ENCODE measurements around the gene PMM2.
A peak's percentile ranks its signal among the peaks of the same experiment; 100 is the strongest.
"Not testable (repeated sequence)": the region's sequence is repeated elsewhere in the genome, so short reads cannot be mapped to it uniquely, and the experiment has no call there.

Gene PMM2

DNA sequence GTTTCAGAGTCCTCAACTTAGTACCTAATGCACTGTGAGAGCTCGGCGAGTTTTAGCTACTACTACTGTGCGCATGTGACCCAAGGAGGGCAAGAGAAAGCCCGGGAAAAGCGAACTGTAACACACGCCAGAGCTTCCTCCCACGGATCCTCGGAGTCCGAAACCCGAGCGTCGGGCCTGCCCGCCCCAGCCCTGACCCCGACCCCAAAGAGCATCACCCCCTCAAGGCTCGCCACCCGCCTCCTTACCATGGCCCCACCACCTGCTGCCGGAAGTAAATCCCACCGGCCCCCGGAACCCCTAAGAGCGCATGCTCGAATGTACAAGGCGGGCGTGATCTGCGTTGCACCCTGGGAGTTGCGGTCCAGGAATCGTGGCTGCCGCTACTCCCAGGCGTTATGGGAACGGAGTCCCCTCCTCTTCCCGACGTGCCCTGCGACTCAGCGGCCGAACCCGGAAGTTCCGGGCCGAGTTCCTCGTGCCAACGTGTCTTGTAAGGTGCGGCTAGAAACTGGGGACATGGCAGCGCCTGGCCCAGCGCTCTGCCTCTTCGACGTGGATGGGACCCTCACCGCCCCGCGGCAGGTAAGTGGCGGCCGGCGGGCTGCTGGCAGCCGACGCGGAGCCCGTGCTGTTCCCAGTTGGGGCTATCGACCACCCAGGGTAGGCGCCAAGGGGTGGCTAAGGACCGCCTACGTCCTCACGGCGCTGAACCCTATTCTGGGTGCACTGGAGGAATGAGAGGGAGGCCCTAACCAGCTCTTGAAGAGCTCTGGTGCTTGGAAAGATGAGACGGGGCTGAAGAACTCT is at the start of gene PMM2, which contains the start of gene TMEM186:
Gene PMM2, plus strand, starts transcription at position 476 of the 810 bp plus-strand sequence. Its CDS starts 44 bp downstream, at position 520.
Gene TMEM186, minus strand, starts transcription at position 276 of the 810 bp plus-strand sequence. Its CDS starts 25 bp downstream, at position 251.
- ATAC-seq (ENCODE audit: insufficient read depth, low read depth): peak; percentile 72
- H3K9me3 ChIP-seq (ENCODE audit: insufficient read depth, low read length, severe bottlenecking): no peaks in the 10 kb centered on the region
- TF ChIP-seq CTCF (IDR thresholded peaks at IDR 0.05; ENCODE audit: borderline replicate concordance, extremely low read depth, low read length, poor library complexity, severe bottlenecking): no peak
- TF ChIP-seq EZH2 (IDR thresholded peaks at IDR 0.05; ENCODE audit: borderline replicate concordance, low read depth, low read length, severe bottlenecking): no peak
- H4K20me1 ChIP-seq (ENCODE audit: insufficient read depth, low read length): peaks cover 30% of the 10 kb centered on the region; the same call in 1 of the 2 replicates
- peaks cover 36% of the 10 kb centered on the region for H3K36me3 ChIP-seq (ENCODE audit: insufficient read depth, low read length)
- peaks cover 98% of the 10 kb centered on the region for H3K79me2 ChIP-seq (ENCODE audit: insufficient read depth, low read length)
- peak within 1 kb of the TSS; percentile 81 for H3K9ac ChIP-seq (ENCODE audit: low read depth, low read length)
- peak within 1 kb of the TSS; percentile 77 for H2AFZ ChIP-seq (ENCODE audit: low read depth, low read length)
- H3K27me3 ChIP-seq (ENCODE audit: insufficient read depth, low read length, poor library complexity): no peaks in the 10 kb centered on the region
- H3K4me1 ChIP-seq (ENCODE audit: insufficient read depth, low read length): peaks cover 72% of the 10 kb centered on the region
- H3K4me3 ChIP-seq (ENCODE audit: low read depth in 1 of 2, low read length in 2 of 2): peak within 1 kb of the TSS; percentile 83 to 90
- H3K27ac ChIP-seq (ENCODE audit: low read length): peak within 1 kb of the TSS; percentile 95
- peak; percentile 98 for DNase-seq
- H3K4me2 ChIP-seq (ENCODE audit: insufficient read depth, low read length): peak within 1 kb of the TSS; percentile 89

- not testable (repeated sequence) for H3K4me1 ChIP-seq (ENCODE audit: insufficient read depth, low read length); DNase-seq; H3K27me3 ChIP-seq (ENCODE audit: insufficient read depth, low read length, poor library complexity); H2AFZ ChIP-seq (ENCODE audit: low read depth, low read length); H3K9ac ChIP-seq (ENCODE audit: low read depth, low read length); H3K4me3 ChIP-seq (ENCODE audit: low read depth in 1 of 2, low read length in 2 of 2); H4K20me1 ChIP-seq (ENCODE audit: insufficient read depth, low read length); H3K79me2 ChIP-seq (ENCODE audit: insufficient read depth, low read length); H3K4me2 ChIP-seq (ENCODE audit: insufficient read depth, low read length); ATAC-seq (ENCODE audit: insufficient read depth, low read depth); H3K27ac ChIP-seq (ENCODE audit: low read length); H3K9me3 ChIP-seq (ENCODE audit: insufficient read depth, low read length, severe bottlenecking)
- H3K36me3 ChIP-seq (ENCODE audit: insufficient read depth, low read length): 0 out of 2 replicates have a peak, but pooled peaks cover 11% of the 10 kb centered on the region
These were observed 48.7 kb upstream of the PMM2 start for GRCh38 chr16:8748944-8749343.

GRCh38 chr16:8751481-8752311 is 45.9 kb upstream of the PMM2 start:
- no peak overlapping the region for H3K4me2 ChIP-seq (ENCODE audit: insufficient read depth, low read length)
- no peak for DNase-seq

More at GRCh38 chr16:8751481-8752311, 45.9 kb upstream of the PMM2 start:
- Histone ChIP-seq H3K4me3 (ENCODE audit: low read depth in 1 of 2, low read length in 2 of 2) (no peak overlapping the region), H3K27me3 (ENCODE audit: insufficient read depth, low read length, poor library complexity) (no peaks in the 10 kb centered on the region), H3K36me3 (ENCODE audit: insufficient read depth, low read length) (0 out of 2 replicates have a peak, but pooled peaks cover 11% of the 10 kb centered on the region), H2AFZ (ENCODE audit: low read depth, low read length) (no peak overlapping the region), H3K9ac (ENCODE audit: low read depth, low read length) (no peak overlapping the region), H3K4me1 (ENCODE audit: insufficient read depth, low read length) (no peaks in the 10 kb centered on the region), H3K79me2 (ENCODE audit: insufficient read depth, low read length) (no peaks in the 10 kb centered on the region), H3K9me3 (ENCODE audit: insufficient read depth, low read length, severe bottlenecking) (no peaks in the 10 kb centered on the region), H4K20me1 (ENCODE audit: insufficient read depth, low read length) (no peaks in the 10 kb centered on the region), H3K27ac (ENCODE audit: low read length) (no peak overlapping the region)
- no peak for ATAC-seq (ENCODE audit: insufficient read depth, low read depth)
- TF ChIP-seq CTCF (IDR thresholded peaks at IDR 0.05; ENCODE audit: borderline replicate concordance, extremely low read depth, low read length, poor library complexity, severe bottlenecking): no peak
- TF ChIP-seq EZH2 (IDR thresholded peaks at IDR 0.05; ENCODE audit: borderline replicate concordance, low read depth, low read length, severe bottlenecking): no peak
